GM21423 (cell line): Measurements from ENCODE around the gene NPR2.

Experiments used
- ATAC-seq: cut with Tn5 transposase; IDR thresholded peaks from one replicate; pipeline ENCODE4 v1.9.1; 2021; ENCODE audit warnings: mild to moderate bottlenecking, moderate library complexity; ENCODE audit not compliant: unreplicated experiment

Gene NPR2

DNA sequence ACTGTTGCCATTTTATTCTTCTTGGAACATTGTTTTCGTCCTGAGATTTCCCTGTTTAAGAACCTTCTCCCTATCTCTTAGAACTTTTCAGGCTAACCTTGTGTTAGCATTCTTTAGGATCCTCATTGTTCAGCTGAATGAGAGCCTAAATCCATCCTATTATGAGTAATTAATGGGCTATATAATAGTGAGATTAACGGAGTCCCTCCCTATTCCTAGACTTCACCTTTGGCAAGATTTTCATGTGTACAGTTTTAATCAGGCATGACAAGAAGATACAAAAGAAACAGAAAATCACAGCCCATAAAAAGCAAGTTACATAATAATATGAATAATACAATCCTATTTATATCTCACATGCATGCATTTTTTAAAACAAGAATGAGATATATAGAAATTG lies 28.2 kb upstream of the NPR2 start:
- ATAC-seq = no peak

DNA sequence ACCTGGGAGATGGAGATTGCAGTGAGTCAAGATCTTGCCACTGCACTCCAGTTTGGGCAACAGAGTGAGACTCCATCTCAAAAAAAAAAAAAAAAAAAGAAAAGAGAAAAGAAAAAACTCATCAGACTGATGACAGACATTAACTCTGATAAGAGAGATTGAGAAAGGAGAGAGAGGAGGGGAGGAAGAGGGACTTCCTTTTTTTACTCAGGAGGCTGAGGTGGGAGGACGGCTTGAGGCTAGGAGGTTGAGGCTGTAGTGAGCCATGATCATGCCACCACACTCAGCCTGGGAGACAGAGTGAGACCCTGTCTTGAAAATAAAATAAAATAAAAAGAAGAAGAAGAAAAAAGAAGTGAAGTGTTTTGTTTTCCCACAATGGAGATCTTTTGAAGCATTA lies 27.6 kb upstream of the NPR2 start:
- no peak for ATAC-seq

- ATAC-seq = no peak
These were observed 24.4 kb upstream of the NPR2 start for GRCh38 chr9:35766997-35767396.

DNA sequence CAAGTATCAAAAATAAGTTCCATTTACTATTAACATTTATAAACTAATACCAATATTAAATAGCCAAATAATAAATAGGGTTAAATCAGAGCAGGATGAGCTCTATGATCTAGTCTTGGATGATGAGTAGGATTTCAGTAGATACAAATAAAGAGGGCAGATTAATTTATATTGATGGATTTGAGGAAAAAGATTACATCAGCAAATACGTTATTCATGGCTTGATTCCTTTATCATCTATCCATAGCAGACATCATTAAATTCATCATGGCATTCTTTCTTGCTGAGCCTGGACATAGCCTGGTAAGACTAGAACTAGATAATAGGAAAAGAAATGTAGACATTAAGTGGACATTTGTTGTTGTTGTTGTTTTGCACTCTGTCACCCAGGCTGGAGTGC lies 23.9 kb upstream of the NPR2 start:
- ATAC-seq = no peak

DNA sequence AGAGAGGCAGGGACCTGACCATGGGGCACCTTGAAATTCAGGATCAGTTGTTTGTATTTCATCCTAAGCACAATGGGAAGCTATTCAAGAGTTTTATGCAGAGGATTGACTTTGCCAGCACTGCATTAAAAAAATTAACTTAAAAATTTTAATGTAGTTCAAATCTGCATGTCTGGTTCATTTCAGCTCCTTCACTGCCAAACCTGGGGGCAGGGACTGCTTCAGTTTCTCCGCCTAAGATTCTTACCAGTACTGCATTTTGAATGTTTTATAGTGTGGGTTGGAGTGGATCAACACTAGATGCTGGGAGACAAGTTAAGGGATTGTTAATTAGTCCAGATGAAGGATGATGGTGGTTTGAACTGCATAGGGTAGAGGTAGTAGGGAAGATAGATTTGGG lies 21.6 kb upstream of the NPR2 start:
- no peak for ATAC-seq

- no peak for ATAC-seq
These were observed 20.3 kb upstream of the NPR2 start for GRCh38 chr9:35771075-35771433.

- ATAC-seq = no peak
These were observed 19.9 kb upstream of the NPR2 start for GRCh38 chr9:35771534-35771933.

GRCh38 chr9:35771943-35772342 lies 19.4 kb upstream of the NPR2 start:
- ATAC-seq = no peak

DNA sequence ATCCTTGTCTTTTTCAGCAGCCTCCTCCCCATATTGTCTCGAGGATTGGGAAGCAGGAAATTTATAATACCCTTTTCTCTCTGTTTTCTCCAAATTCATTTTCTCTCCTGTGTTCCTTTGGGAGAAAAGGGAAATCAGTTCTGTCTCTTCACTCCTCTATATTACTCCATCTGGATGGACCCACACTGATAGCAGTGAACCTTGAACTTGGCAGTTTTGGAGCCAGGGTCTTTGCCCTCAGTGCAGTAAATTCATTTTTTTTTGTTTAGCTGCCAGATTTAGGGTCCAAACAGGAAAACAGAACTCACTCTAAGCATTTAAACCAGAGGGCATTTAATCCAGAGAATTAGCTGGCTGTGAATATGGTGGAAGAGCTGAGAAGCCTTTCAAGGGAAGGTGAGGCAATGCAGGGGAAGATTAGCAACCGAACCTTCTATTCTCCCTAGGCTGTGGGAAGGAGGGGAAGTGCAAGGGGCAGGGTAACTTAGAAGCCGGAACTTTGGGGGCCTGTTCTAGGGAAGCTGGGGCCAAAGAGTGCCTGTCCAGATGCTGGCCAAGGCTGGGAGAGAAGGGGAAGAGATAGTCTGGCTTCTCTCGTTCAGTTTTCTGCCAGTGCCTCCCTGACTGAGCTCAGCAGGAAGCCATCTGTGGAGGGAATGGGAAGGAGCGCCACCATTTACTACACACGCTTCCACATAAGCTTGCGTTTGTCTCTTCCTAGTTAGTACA lies 16.3 kb upstream of the NPR2 start:
- ATAC-seq = no peak

- ATAC-seq = no peak
These were observed 15.4 kb upstream of the NPR2 start for GRCh38 chr9:35776018-35776417.

GRCh38 chr9:35778496-35778895 lies 12.9 kb upstream of the NPR2 start:
- ATAC-seq = no peak

DNA sequence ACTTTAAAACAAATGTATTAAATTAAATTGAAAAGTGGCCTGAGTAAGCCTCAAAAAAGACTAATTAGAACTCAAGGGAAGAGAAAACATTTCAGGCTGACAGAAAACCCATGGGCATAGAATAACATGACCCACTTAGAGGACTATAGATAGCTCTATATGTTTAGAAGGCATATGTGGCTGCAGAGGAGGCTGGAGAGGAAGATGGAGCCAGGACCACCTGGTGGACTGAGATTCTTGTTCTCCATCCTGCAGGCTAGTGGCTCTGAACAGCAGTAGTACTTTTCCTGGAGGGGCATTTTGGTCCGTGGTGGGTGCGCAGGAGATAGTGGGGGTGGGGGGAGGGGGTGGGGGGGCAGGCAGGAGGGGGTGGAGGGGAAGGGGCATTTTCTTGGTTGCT lies 10.3 kb upstream of the NPR2 start:
- ATAC-seq = no peak

- ATAC-seq = no peak
These were observed 8.0 kb upstream of the NPR2 start for GRCh38 chr9:35783418-35783817.

DNA sequence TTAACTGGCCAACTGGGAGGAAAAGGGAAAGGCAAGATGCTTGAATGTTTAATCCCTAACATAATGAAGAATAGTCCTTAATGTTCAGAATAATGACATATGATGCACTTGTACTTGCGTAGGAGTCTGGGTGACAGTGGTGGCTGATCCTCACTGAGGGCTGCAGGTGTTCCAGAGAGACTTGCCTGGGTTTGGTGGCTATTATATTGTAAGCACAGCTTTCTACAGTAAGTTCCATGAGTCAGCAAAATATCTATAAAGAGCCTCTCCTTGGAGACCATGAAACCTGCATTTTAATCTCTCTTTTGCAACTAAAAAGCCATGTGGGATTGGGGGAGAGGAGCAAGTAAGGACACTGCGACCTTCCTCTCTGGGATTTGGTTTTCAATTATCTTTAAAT lies 1.9 kb upstream of the NPR2 start:
- ATAC-seq = no peak

DNA sequence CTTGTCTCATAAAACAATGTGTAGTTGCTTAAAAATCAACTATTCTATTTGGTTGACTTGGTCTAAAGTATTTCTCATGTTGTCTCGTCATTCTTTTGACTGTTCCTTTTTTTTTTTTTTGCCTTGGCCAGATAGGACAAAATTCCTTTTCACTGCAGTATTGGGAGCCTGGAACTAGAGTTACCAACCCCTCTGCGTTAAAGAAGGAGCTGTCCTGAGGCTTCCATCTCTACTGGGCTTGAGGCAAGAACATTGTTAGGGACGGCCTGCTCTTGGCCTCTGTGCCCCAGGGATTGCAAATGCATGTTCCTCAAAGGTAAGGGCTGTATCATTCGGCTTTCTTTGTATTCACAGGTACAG lies 1.4 kb upstream of the NPR2 start:
- ATAC-seq = no peak

GRCh38 chr9:35790385-35791296 lies 750 bp upstream of the NPR2 start:
- no peak for ATAC-seq

GRCh38 chr9:35792024-35792813 lies 828 bp downstream of the NPR2 start:
- ATAC-seq = no peak

DNA sequence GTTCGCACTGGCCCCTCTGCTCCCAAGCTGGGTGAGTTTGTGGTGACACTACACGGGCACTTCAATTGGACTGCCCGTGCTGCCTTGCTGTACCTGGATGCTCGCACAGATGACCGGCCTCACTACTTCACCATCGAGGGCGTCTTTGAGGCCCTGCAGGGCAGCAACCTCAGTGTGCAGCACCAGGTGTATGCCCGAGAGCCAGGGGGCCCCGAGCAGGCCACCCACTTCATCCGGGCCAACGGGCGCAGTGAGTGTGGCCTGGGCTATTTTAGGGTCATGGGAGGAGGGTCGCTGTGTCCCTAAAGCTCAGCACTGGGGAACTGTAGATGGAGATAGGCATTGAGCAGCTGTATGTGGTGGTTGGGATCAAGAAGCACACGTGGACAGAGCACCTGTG lies 1.4 kb downstream of the NPR2 start:
- no peak for ATAC-seq

GRCh38 chr9:35793461-35793860 lies 2.1 kb downstream of the NPR2 start:
- ATAC-seq = no peak

- ATAC-seq = no peak
These were observed 4.3 kb downstream of the NPR2 start for GRCh38 chr9:35795695-35796094.

DNA sequence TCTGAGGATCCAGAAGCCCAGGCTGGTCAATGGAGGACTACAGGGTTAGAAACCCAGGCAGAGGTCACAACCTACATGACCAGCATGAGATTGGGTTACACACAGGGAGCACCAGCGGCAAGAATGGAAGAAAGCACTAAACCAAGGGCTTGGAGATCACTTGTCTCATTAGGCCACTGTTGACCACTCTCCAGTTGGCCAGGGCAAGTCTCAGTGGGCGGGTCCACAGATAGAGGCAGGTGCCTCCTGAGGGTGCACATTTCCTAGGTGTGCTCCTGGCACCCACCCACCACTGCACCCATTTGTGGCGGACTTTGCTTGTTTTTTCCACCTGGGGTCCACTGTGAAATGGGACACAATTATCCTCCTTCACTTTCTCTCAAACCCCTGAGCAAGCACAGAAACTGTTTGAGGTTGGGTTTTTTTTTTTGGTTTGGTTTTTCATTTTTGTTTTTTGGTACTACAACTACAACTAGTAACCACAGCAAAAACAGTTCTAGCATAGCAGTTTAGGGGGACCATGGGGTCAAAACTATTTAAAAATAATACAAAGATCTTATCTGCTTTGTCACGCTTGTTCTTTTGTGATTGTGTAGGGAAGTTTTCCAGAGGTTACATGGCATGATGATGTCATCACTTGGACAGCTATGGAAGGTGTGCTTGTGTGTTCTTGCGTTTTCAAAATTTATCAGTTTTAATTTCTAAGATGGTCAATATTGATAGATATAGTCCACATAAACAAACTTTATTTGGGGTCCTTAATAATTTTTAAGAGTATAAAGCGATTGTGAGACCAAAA lies 6.1 kb downstream of the NPR2 start:
- no peak for ATAC-seq
